ENCODE data around the gene COL15A1. TPM values are rescaled to one million over a fixed set of nuclear protein-coding genes. Genes with fewer than 3 reads are reported as not detected.

COL15A1 gene
- total RNA-seq, 1 experiment from 2014 or later, result not detected

DNA sequence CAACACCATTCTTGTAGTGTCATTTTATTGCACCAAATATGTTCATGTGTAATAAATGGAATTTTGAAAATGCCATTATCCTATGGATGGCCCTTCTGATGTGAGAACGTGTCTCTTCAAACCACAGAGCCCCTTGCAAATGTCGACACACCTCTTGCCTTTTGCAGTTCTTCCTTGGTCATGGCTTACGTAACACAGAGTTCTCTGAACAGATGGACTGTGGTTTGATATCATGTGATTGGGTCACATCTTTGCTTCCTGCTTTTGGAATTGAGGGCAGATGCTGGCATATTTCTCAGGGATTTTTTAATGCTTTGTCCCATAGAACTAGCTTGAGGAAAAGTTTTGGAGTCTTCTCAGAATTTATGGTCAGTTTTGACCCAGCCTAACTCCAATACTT lies 165.8 kb downstream of the COL15A1 start:
- Mint-ChIP-seq H3K4me3 (no peak overlapping the region), H3K9me3 (no peaks in the 10 kb centered on the region), H3K27ac (no peak overlapping the region), H3K4me1 (peaks cover 37 to 43% of the 10 kb centered on the region in 2 experiments), H3K36me3 (ENCODE audit: insufficient read depth in 1 of 3, low read depth in 3 of 3) (no peaks in the 10 kb centered on the region; a peak in 1 of 7 replicates), H3K27me3 (ENCODE audit: low read depth) (no peaks in the 10 kb centered on the region)
- Histone ChIP-seq H3K23me2 (ENCODE audit: insufficient read length, low read depth, low read length, poor library complexity, severe bottlenecking) (peaks cover 6% of the 10 kb centered on the region), H3K14ac (ENCODE audit: insufficient read depth, low read length) (no peak overlapping the region), H3K56ac (ENCODE audit: insufficient read length, low read depth, low read length) (no peak overlapping the region), H2BK5ac (ENCODE audit: insufficient read length, low read length) (no peak overlapping the region), H2AFZ (ENCODE audit: low read length) (no peak overlapping the region), H3K79me2 (ENCODE audit: insufficient read depth, low read length) (peaks cover 25% of the 10 kb centered on the region; the same call in 1 of the 2 replicates), H3K9me3 (ENCODE audit: control insufficient read depth, low read depth, low read length) (no peaks in the 10 kb centered on the region), H4K20me1 (ENCODE audit: control insufficient read depth, insufficient read depth, insufficient read length) (no peaks in the 10 kb centered on the region), H2BK15ac (ENCODE audit: low read depth, low read length) (no peak overlapping the region), H3K27ac (ENCODE audit: insufficient read length, low read depth, low read length) (no peak overlapping the region), H3K4me1 (ENCODE audit: insufficient read depth, low read length) (no peaks in the 10 kb centered on the region; the same call in 1 of the 2 replicates), H4K91ac (ENCODE audit: insufficient read length, low read depth, low read length) (no peak overlapping the region), H3K27me3 (ENCODE audit: insufficient read depth, low read length) (no peaks in the 10 kb centered on the region), H3K4me2 (ENCODE audit: insufficient read depth, insufficient read length, low read length) (no peak overlapping the region), H2BK120ac (ENCODE audit: low read depth, low read length, poor library complexity, severe bottlenecking) (no peak overlapping the region), H2AK5ac (ENCODE audit: insufficient read length, low read length) (no peak overlapping the region), H3K4ac (ENCODE audit: low read depth, low read length) (no peak overlapping the region), H3T11ph (ENCODE audit: low read length) (no peak overlapping the region), H3K23ac (ENCODE audit: insufficient read length, low read depth, low read length) (no peak overlapping the region), H3K79me1 (ENCODE audit: insufficient read depth, low read depth, low read length, poor library complexity, severe bottlenecking) (peaks cover 12% of the 10 kb centered on the region), H4K5ac (ENCODE audit: insufficient read length, low read depth, low read length) (no peak overlapping the region), H2BK20ac (ENCODE audit: low read depth, low read length, poor library complexity, severe bottlenecking) (no peak overlapping the region), H3K18ac (ENCODE audit: insufficient read length, low read depth, low read length) (no peak overlapping the region), H2BK12ac (ENCODE audit: insufficient read length, low read depth, low read length) (no peak overlapping the region), H4K8ac (replicated peaks; ENCODE audit: insufficient read length, low read depth, low read length) (no peak overlapping the region), H3K9ac (ENCODE audit: extremely low read depth, insufficient read length, low read length) (no peak overlapping the region)
- DNase-seq, result no peak
- WGBS (ENCODE audit: extremely low coverage, insufficient read length, low lambda C conversion rate), result no CpG with 5 or more reads among the region's 3 CpGs
- TF ChIP-seq, protein P1, sequence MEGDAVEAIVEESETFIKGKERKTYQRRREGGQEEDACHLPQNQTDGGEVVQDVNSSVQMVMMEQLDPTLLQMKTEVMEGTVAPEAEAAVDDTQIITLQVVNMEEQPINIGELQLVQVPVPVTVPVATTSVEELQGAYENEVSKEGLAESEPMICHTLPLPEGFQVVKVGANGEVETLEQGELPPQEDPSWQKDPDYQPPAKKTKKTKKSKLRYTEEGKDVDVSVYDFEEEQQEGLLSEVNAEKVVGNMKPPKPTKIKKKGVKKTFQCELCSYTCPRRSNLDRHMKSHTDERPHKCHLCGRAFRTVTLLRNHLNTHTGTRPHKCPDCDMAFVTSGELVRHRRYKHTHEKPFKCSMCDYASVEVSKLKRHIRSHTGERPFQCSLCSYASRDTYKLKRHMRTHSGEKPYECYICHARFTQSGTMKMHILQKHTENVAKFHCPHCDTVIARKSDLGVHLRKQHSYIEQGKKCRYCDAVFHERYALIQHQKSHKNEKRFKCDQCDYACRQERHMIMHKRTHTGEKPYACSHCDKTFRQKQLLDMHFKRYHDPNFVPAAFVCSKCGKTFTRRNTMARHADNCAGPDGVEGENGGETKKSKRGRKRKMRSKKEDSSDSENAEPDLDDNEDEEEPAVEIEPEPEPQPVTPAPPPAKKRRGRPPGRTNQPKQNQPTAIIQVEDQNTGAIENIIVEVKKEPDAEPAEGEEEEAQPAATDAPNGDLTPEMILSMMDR (conservative IDR thresholded peaks at IDR 0.05), result no peak
